ENCODE data around the gene TAF11L14. TPM values are rescaled to one million over a fixed set of nuclear protein-coding genes. Genes with fewer than 3 reads are reported as not detected.
"Not testable (repeated sequence)": the region's sequence is repeated elsewhere in the genome, so short reads cannot be mapped to it uniquely, and the experiment has no call there.

The TAF11L14 gene
- total RNA-seq (not detected), polyA plus RNA-seq (not detected), total RNA-seq (not detected)

- Histone ChIP-seq H3K36me3 (ENCODE audit: control insufficient read depth in 2 of 3, insufficient read depth in 3 of 3, low read length in 3 of 3) (no peaks in the 10 kb centered on the region), H3K4me1 (ENCODE audit: control insufficient read depth in 2 of 2, insufficient read depth in 2 of 2, low read length in 2 of 2) (no peaks in the 10 kb centered on the region), H3K4me3 (ENCODE audit: low read length) (no peak within 1 kb of the TSS), H3K9me3 (ENCODE audit: control insufficient read depth in 2 of 3, low read length in 3 of 3) (no peaks in the 10 kb centered on the region), H3K27ac (ENCODE audit: low read depth, low read length) (no peak within 1 kb of the TSS), H3K27me3 (ENCODE audit: control insufficient read depth in 2 of 2, insufficient read depth in 2 of 2, low read length in 2 of 2) (no peaks in the 10 kb centered on the region)
- intact Hi-C loops (cut with micrococcal nuclease), result no loop called here
- Mint-ChIP-seq H3K27ac (no peak within 1 kb of the TSS), H3K4me1 (no peaks in the 10 kb centered on the region), H3K9me3 (peaks cover 0 to 11% (median 1%) of the 10 kb centered on the region in 11 donors), H3K4me3 (no peak within 1 kb of the TSS), H3K36me3 (no peaks in the 10 kb centered on the region), H3K27me3 (no peaks in the 10 kb centered on the region)
- CTCF ChIA-PET, result no interaction called here
- POLR2A ChIA-PET, result no interaction called here
- no peak for DNase-seq
- ATAC-seq, result no peak
These were observed at the start of gene TAF11L14 for GRCh38 chr5:17634160-17634559. Gene TAF11L14, plus strand, starts transcription at chr5:17634460.

DNA sequence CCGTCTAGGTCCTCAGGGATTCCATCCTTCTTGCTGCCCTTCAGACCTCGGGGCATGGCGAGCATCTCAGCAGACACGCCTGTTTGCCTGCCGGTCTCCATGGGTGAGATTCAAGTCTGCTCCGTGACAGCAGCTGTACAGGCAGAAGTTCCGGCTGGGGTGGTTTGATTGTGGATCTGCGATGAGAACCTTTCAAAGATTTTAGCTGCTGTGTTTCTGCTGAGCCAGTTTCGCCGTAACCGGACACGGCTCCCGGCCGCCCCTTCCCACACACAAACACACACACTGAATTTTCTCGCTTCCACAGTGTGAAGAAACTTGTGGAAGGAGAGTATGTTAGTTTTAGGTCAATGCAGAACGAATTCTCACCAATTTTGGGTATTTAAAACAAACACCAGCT lies 48.6 kb upstream of the TAF11L14 start, which contains the start of gene TAF11L7:
TSS of gene TAF11L7 (minus strand) at position 101 of the 400 bp plus-strand sequence.
- intact Hi-C loops (cut with micrococcal nuclease); ATAC-seq; POLR2A ChIA-PET: not testable (repeated sequence)

DNA sequence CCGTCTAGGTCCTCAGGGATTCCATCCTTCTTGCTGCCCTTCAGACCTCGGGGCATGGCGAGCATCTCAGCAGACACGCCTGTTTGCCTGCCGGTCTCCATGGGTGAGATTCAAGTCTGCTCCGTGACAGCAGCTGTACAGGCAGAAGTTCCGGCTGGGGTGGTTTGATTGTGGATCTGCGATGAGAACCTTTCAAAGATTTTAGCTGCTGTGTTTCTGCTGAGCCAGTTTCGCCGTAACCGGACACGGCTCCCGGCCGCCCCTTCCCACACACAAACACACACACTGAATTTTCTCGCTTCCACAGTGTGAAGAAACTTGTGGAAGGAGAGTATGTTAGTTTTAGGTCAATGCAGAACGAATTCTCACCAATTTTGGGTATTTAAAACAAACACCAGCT lies 43.4 kb upstream of the TAF11L14 start, which contains the start of gene TAF11L8:
TSS of gene TAF11L8 (minus strand) at position 101 of the 400 bp plus-strand sequence.
- H3K4me3 ChIP-seq (ENCODE audit: low read length); H3K36me3 ChIP-seq (ENCODE audit: control insufficient read depth in 2 of 3, insufficient read depth in 3 of 3, low read length in 3 of 3); H3K9me3 Mint-ChIP-seq; H3K27me3 ChIP-seq (ENCODE audit: control insufficient read depth in 2 of 2, insufficient read depth in 2 of 2, low read length in 2 of 2); intact Hi-C loops (cut with micrococcal nuclease); H3K27ac Mint-ChIP-seq; H3K4me1 Mint-ChIP-seq; H3K27ac ChIP-seq (ENCODE audit: low read depth, low read length); H3K36me3 Mint-ChIP-seq; H3K27me3 Mint-ChIP-seq; DNase-seq; ATAC-seq; H3K4me1 ChIP-seq (ENCODE audit: control insufficient read depth in 2 of 2, insufficient read depth in 2 of 2, low read length in 2 of 2); CTCF ChIA-PET; H3K4me3 Mint-ChIP-seq; POLR2A ChIA-PET; H3K9me3 ChIP-seq (ENCODE audit: control insufficient read depth in 2 of 3, low read length in 3 of 3): not testable (repeated sequence)

More for the DNA sequence above, 48.6 kb upstream of the TAF11L14 start, which contains the start of gene TAF11L7:
- H3K27ac Mint-ChIP-seq; H3K4me3 ChIP-seq (ENCODE audit: low read length); H3K4me1 Mint-ChIP-seq; H3K4me3 Mint-ChIP-seq; H3K9me3 Mint-ChIP-seq; DNase-seq; H3K27me3 Mint-ChIP-seq; H3K4me1 ChIP-seq (ENCODE audit: control insufficient read depth in 2 of 2, insufficient read depth in 2 of 2, low read length in 2 of 2); H3K36me3 ChIP-seq (ENCODE audit: control insufficient read depth in 2 of 3, insufficient read depth in 3 of 3, low read length in 3 of 3); H3K27me3 ChIP-seq (ENCODE audit: control insufficient read depth in 2 of 2, insufficient read depth in 2 of 2, low read length in 2 of 2); H3K9me3 ChIP-seq (ENCODE audit: control insufficient read depth in 2 of 3, low read length in 3 of 3); H3K36me3 Mint-ChIP-seq; H3K27ac ChIP-seq (ENCODE audit: low read depth, low read length); CTCF ChIA-PET: not testable (repeated sequence)

GRCh38 chr5:17594255-17594654 lies 40.0 kb upstream of the TAF11L14 start, which contains the start of gene TAF11L9:
Gene TAF11L9, minus strand, starts transcription at chr5:17594394.
- ATAC-seq; H3K36me3 Mint-ChIP-seq; H3K27ac Mint-ChIP-seq; H3K27ac ChIP-seq (ENCODE audit: low read depth, low read length); H3K27me3 ChIP-seq (ENCODE audit: control insufficient read depth in 2 of 2, insufficient read depth in 2 of 2, low read length in 2 of 2); H3K4me3 ChIP-seq (ENCODE audit: low read length); H3K4me3 Mint-ChIP-seq; H3K9me3 Mint-ChIP-seq; H3K9me3 ChIP-seq (ENCODE audit: control insufficient read depth in 2 of 3, low read length in 3 of 3); POLR2A ChIA-PET; DNase-seq; H3K4me1 Mint-ChIP-seq; H3K4me1 ChIP-seq (ENCODE audit: control insufficient read depth in 2 of 2, insufficient read depth in 2 of 2, low read length in 2 of 2); CTCF ChIA-PET; H3K36me3 ChIP-seq (ENCODE audit: control insufficient read depth in 2 of 3, insufficient read depth in 3 of 3, low read length in 3 of 3); intact Hi-C loops (cut with micrococcal nuclease); H3K27me3 Mint-ChIP-seq: not testable (repeated sequence)

DNA sequence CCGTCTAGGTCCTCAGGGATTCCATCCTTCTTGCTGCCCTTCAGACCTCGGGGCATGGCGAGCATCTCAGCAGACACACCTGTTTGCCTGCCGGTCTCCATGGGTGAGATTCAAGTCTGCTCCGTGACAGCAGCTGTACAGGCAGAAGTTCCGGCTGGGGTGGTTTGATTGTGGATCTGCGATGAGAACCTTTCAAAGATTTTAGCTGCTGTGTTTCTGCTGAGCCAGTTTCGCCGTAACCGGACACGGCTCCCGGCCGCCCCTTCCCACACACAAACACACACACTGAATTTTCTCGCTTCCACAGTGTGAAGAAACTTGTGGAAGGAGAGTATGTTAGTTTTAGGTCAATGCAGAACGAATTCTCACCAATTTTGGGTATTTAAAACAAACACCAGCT lies 36.5 kb upstream of the TAF11L14 start, which contains the start of gene TAF11L10:
TSS of gene TAF11L10 (minus strand) at position 101 of the 400 bp plus-strand sequence.
- H3K27ac ChIP-seq (ENCODE audit: low read depth, low read length); POLR2A ChIA-PET; H3K27me3 ChIP-seq (ENCODE audit: control insufficient read depth in 2 of 2, insufficient read depth in 2 of 2, low read length in 2 of 2); DNase-seq; H3K4me3 Mint-ChIP-seq; intact Hi-C loops (cut with micrococcal nuclease); H3K36me3 ChIP-seq (ENCODE audit: control insufficient read depth in 2 of 3, insufficient read depth in 3 of 3, low read length in 3 of 3); H3K36me3 Mint-ChIP-seq; CTCF ChIA-PET; ATAC-seq; H3K4me1 ChIP-seq (ENCODE audit: control insufficient read depth in 2 of 2, insufficient read depth in 2 of 2, low read length in 2 of 2); H3K4me3 ChIP-seq (ENCODE audit: low read length); H3K27ac Mint-ChIP-seq; H3K9me3 Mint-ChIP-seq; H3K4me1 Mint-ChIP-seq; H3K9me3 ChIP-seq (ENCODE audit: control insufficient read depth in 2 of 3, low read length in 3 of 3); H3K27me3 Mint-ChIP-seq: not testable (repeated sequence)

DNA sequence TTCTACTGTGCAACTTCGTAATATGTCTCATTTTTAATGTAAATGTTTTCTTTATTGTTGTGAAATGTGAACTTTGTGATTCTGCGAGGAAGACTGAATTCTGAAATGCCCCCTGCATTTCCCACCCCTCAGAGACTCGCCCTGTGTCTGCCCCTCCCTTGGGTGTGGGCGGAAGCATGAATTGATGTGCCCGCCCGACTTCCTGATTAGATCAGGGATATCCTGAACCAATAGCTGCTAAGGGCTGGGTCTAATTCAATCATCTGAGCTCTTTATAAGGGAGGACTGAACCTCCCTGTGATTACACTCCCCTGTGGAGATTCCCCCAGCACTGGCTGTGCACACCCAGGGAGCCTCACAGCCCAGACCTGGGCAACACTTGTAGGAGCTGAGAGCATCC lies 30.4 kb upstream of the TAF11L14 start, which contains the start of gene TAF11L11:
TSS of gene TAF11L11 (plus strand) at position 304 of the 400 bp plus-strand sequence.
- ATAC-seq; intact Hi-C loops (cut with micrococcal nuclease); H3K4me1 ChIP-seq (ENCODE audit: control insufficient read depth in 2 of 2, insufficient read depth in 2 of 2, low read length in 2 of 2); H3K27ac ChIP-seq (ENCODE audit: low read depth, low read length); H3K36me3 Mint-ChIP-seq; DNase-seq; H3K9me3 ChIP-seq (ENCODE audit: control insufficient read depth in 2 of 3, low read length in 3 of 3); H3K4me1 Mint-ChIP-seq; H3K4me3 ChIP-seq (ENCODE audit: low read length); H3K27me3 Mint-ChIP-seq; POLR2A ChIA-PET; H3K27me3 ChIP-seq (ENCODE audit: control insufficient read depth in 2 of 2, insufficient read depth in 2 of 2, low read length in 2 of 2); H3K27ac Mint-ChIP-seq; CTCF ChIA-PET; H3K36me3 ChIP-seq (ENCODE audit: control insufficient read depth in 2 of 3, insufficient read depth in 3 of 3, low read length in 3 of 3); H3K4me3 Mint-ChIP-seq: not testable (repeated sequence)
- H3K9me3 Mint-ChIP-seq, result peaks cover 2 to 19% (median 7%) of the 10 kb centered on the region in 11 donors

DNA sequence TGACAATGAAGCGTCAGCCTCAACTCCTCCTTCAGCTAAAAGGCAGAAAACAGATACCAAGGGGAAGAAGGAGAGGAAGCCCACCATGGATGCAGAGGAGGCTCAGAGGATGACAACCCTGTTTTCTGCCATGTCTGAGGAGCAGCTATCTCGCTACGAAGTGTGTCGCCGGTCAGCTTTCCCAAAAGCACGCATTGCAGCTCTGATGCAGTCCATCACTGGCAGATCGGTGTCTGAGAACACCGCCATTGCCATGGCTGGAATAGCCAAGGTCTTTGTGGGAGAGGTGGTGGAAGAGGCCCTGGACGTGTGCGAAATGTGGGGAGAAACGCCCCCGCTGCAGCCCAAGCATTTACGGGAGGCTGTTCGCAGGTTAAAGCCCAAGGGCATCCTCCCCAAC lies 29.3 kb upstream of the TAF11L14 start:
- ChIA-PET POLR2A (no interaction called here), CTCF (no interaction called here)
- Mint-ChIP-seq H3K4me3 (no peak overlapping the region), H3K36me3 (no peaks in the 10 kb centered on the region), H3K27ac (no peak overlapping the region), H3K9me3 (peaks cover 2 to 20% (median 7%) of the 10 kb centered on the region in 11 donors), H3K27me3 (no peaks in the 10 kb centered on the region), H3K4me1 (no peaks in the 10 kb centered on the region)
- H3K27me3 ChIP-seq (ENCODE audit: control insufficient read depth in 2 of 2, insufficient read depth in 2 of 2, low read length in 2 of 2), result no peaks in the 10 kb centered on the region
- no peak overlapping the region for H3K4me3 ChIP-seq (ENCODE audit: low read length)
- intact Hi-C loops (cut with micrococcal nuclease), result no loop called here
- no peaks in the 10 kb centered on the region for H3K9me3 ChIP-seq (ENCODE audit: control insufficient read depth in 2 of 3, low read length in 3 of 3)
- DNase-seq (no peak), ATAC-seq (no peak)
- H3K36me3 ChIP-seq (ENCODE audit: control insufficient read depth in 2 of 3, insufficient read depth in 3 of 3, low read length in 3 of 3), result no peaks in the 10 kb centered on the region
- no peaks in the 10 kb centered on the region for H3K4me1 ChIP-seq (ENCODE audit: control insufficient read depth in 2 of 2, insufficient read depth in 2 of 2, low read length in 2 of 2)
- H3K27ac ChIP-seq (ENCODE audit: low read depth, low read length), result no peak overlapping the region

All from naive thymus-derived CD4-positive, alpha-beta T cell (primary cell).